T-helper 2 cell (primary cell): Measurements from ENCODE around the gene TLR8.
A peak's percentile ranks its signal among the peaks of the same experiment; 100 is the strongest.

Source experiments
- DNase-seq, 5 experiments: peaks; one replicate each; pipeline versions ENCODE4 v3.0.0 to v3.0.0-alpha.2; 2012 to 2022
- total RNA-seq, 2 donors: gene quantifications; one replicate each; lab custom pipeline; 2026; lab: John Stamatoyannopoulos, UW

TLR8 gene
- total RNA-seq: 0 reads per million in 2 donors

DNA sequence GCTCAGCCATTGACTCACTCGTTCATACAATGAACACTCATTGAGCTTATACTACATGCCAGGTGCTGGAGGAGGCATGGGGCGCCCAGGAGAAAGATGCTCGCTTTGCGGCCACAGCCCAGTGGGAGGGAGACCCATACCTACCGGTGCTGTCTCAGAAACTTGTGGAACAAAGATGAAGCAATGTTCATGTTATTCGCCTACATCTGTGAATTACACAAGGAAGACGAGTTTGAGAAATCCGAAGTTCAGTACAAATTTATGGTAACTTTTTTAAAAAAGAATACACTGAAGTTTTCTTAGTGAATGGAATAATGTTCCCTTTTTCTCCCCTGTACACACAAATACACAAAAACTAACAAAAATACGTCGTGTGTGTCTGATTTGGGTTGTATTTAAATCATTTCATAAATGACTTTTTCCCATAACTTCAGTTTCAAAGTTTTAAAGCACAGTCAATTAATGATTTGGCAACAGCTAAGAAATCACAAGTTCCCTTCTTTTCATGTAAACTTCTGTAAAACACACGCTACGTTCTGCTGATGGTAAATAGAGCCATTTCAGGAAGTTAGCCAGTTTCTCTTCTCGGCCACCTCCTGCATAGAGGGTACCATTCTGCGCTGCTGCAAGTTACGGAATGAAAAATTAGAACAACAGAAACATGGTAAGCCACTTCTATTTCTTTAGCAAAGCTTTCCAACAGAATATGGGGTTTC, at the start of gene TLR8:
TLR8 (plus strand) TSS at position 575 of the 716 bp plus-strand sequence; CDS start at position 662, 87 bp downstream.
- no peak for DNase-seq

- DNase-seq: no peak
These were observed 41.1 kb upstream of the TLR8 start for GRCh38 chrX:12865359-12865758.

- no peak for DNase-seq
These were observed 39.7 kb upstream of the TLR8 start, which contains the start of gene TLR7 for GRCh38 chrX:12866451-12867377. TSS of gene TLR7 (plus strand) at chrX:12867072. CDS start at chrX:12867579, 507 bp downstream.

GRCh38 chrX:12867685-12868084, 38.7 kb upstream of the TLR8 start:
- DNase-seq: no peak

DNA sequence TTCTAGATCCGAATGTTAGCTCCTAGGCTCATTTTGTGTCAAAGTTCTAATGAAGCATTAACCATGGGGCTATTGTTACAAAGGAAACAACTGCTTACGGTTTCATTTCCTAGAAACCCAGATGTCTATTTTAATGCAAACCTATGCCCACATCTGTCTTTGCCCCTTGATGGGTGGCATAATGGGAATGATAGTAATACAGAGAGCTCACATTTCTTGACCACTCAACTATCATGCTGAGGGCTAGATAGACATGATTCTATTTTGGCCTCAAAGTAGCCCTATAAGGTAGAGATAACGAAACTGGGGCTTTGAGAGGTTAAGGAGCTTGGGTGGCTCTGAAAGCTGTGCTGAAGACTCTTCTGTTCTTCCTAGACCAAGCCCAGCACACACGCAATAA, 37.7 kb upstream of the TLR8 start:
- DNase-seq: no peak

DNA sequence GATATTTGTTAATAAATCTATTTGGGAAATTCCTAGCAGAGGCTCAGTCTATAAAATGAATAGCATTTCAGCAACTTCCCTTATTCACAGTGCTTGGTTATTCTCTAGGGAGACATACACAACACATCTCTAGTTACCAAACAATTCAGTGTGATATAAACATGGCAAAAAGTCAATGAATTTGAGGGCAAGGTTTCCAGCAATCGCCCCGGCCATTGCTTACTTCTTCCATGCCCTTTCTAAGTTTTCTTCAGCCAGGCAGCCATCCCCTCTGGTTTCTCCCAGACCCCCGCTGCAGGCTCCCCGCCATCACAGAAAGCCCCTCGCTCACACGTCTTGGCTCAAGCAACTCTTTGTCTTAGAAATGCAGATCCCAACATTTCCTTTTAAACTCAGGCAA, 35.2 kb upstream of the TLR8 start:
- DNase-seq: no peak

DNA sequence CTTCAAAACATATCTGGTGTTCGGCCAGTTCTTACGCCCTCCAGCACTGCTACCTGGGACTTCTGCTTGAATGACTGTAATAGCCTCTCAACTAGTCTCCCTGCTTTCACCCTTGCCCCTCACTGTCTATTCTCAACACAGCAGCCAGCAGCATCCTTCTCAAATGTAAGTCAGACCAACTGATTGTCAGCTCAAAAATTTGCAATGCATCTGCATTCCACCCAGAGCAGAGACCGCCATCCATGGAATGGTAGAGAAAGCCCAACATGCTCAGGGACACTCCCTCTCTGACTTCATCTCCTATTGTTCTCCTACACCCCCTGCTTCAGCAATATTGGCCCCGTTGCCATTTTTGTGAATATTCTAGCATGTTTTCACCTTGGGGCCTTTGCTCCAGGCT, 33.7 kb upstream of the TLR8 start:
- no peak for DNase-seq

DNA sequence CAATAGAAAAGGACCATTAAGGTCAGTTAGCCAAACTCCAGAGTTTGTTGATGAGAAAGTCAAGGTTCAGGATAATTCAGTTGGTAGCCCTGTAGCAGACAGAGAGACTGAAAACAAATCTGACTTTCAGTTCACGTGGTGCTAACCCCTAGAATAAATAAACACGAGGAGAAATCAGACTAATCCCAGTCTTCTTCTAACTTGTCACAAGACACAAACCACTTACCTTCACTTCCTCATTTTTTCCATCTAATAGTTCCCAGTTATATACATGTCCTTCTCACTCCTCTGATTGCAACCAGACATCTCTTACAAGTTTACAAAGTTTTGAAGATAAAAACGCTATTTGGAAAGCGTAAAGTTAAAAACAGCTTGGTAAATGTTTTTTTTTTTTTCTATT, 31.8 kb upstream of the TLR8 start:
- no peak for DNase-seq

GRCh38 chrX:12877386-12877785, 29.0 kb upstream of the TLR8 start:
- no peak for DNase-seq

DNA sequence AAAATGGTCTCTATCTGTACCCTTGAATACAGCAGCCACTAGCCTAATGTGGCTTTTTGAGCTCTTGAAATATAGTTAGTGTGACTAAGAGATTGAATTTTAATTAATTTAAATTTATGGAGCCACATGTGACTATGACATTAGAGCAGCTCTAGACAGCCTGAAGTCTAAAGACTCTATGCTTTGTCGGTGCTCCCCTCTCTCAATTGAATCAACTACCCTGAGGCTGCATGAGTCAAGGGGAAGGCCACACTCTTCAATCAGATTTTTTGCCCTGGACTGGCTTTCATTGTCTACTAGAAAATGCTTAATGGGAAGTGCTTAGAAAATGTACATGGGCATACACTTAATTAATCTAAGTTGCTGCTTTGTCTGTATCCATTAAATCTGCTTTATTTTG, 27.9 kb upstream of the TLR8 start:
- DNase-seq: no peak

DNA sequence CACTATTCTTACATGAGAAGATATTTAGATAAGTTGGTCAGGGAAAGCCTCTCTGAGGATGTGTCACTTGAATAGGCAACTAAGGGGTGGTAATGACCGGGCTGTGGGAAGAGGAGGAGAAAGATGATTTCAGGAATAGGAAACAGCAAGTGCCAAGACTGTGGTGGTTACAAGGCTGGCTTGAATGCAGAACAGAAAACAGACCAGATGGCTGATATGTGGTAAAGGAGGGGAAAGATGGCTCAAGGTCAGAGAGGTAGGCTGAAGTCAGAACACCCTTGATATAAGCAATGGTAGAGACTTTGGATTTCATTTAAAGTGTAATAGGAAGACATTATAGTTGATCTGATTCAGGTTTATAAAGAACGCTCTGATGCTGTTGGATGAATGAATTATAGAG, 24.5 kb upstream of the TLR8 start:
- DNase-seq: no peak

DNA sequence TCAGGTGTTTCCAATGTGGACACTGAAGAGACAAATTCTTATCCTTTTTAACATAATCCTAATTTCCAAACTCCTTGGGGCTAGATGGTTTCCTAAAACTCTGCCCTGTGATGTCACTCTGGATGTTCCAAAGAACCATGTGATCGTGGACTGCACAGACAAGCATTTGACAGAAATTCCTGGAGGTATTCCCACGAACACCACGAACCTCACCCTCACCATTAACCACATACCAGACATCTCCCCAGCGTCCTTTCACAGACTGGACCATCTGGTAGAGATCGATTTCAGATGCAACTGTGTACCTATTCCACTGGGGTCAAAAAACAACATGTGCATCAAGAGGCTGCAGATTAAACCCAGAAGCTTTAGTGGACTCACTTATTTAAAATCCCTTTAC, 20.9 kb upstream of the TLR8 start:
- no peak for DNase-seq

DNA sequence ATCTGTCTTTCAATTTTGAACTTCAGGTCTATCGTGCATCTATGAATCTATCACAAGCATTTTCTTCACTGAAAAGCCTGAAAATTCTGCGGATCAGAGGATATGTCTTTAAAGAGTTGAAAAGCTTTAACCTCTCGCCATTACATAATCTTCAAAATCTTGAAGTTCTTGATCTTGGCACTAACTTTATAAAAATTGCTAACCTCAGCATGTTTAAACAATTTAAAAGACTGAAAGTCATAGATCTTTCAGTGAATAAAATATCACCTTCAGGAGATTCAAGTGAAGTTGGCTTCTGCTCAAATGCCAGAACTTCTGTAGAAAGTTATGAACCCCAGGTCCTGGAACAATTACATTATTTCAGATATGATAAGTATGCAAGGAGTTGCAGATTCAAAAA, 19.9 kb upstream of the TLR8 start:
- no peak for DNase-seq

- no peak for DNase-seq
These were observed 19.3 kb upstream of the TLR8 start for GRCh38 chrX:12887141-12887540.

DNA sequence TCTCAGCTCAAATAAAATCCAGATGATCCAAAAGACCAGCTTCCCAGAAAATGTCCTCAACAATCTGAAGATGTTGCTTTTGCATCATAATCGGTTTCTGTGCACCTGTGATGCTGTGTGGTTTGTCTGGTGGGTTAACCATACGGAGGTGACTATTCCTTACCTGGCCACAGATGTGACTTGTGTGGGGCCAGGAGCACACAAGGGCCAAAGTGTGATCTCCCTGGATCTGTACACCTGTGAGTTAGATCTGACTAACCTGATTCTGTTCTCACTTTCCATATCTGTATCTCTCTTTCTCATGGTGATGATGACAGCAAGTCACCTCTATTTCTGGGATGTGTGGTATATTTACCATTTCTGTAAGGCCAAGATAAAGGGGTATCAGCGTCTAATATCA, 18.7 kb upstream of the TLR8 start:
- no peak for DNase-seq

DNA sequence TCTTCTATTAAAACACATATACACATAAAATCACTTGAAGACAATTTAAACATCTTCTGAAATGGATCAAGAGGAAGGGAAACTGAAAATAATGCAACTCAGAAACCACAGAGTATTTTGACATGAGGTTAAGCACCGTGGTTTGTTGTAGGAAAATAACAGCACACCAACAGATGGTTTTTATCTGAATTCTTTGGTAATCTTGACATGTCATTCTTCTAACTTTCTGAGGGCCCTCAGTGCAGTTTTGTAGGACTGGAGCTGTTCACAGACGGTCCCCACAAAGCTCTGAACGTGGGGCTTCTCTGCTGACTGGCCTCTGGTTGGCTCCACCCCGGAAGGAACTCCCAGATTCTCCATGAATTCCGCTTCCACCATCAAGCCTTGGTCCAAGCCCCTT, 16.0 kb upstream of the TLR8 start:
- DNase-seq: peak in 1 of 5 experiments; percentile 81

- DNase-seq: no peak
These were observed 15.2 kb upstream of the TLR8 start for GRCh38 chrX:12891171-12891570.

DNA sequence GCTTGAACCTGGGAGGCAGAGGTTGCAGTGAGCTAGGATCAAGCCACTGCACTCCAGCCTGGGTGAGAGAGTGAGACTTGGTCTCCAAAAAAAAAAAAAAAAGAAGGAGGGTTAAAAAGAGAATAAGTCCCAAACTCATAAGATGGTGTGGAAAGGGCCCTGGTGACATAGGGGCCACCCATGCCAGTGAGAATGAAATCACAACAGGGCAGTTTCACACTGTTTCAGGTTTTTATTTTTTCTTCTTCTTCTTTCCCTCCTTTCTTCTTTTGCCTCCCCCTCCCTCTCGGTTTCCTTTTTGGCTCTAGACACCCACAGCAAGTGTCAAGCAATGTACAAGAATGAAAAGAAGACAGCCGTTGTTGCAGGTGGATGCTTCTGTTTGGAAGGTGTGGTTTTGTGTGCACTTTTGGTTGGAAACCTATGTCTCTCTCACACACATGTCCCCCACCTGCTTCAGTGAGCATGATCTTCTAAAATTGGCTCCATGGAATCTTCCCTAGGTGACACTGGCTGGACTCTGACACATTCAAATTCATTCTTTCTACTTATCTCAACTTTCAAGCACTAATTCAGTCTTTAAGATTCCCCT, 14.4 kb upstream of the TLR8 start:
- DNase-seq: peak in 1 of 5 experiments; percentile 29

DNA sequence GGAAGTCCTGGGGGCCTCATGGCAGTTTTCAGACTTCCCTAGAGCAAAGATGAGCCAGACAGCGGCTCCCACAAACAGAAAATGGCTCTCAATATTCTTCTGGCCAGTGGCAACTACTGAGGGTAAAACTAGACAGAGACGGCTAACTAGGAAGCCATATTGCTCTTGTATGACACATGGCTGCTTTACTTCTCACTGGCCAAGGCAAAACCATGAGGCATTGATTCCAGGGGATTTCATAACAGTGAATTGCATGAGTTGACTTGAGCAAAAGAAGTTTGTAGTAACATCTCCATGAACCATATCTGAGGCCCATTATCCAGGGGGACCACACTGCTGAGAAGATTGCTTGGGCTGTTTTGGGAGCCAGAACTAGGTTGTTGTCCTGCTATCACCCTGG, 13.7 kb upstream of the TLR8 start:
- no peak for DNase-seq

- peak in 3 of 5 experiments; percentile 7 to 63 (median 7) for DNase-seq
These were observed 12.1 kb upstream of the TLR8 start for GRCh38 chrX:12894074-12895030.

DNA sequence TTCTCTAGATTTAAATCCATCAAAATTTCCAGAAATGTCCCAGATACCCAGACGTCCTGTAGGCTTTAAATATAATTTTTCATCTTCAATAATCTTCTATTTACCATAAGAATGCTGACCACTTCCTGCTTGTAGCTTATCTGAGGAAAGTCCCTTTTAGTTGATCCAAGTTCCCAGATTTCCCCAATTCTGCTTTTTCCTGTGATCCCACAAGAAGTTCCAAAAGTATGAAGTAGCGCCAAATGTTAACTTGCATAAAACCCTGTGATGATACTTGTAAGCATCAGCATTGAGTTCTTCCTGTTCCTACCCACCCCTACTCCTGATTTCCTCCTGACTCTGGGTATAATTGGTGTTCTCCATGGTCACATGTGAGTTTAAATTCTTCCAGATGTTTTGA, 10.6 kb upstream of the TLR8 start:
- no peak for DNase-seq

DNA sequence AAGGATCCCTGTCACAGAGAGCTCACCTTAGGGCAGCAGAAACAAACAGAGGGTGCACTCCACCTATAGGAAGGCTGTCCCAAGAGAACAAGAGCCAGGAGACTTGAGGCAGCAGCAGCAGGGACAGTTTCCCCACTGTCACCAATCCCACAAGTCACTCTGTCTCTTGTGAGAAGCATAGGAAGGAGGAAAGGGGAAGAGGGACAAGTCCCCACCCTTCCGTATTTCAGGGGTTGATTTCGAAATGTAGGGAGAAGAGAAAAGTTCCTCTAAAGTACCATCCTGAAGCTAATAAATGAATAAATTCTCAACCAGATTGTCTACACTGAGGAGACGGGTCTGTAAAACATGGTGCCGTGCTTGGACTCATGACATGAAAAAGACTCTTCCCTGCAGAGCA, 9.5 kb upstream of the TLR8 start:
- DNase-seq: no peak
